ENCODE data around the gene RPTN. TPM values are rescaled to one million over a fixed set of nuclear protein-coding genes. Genes with fewer than 3 reads are reported as not detected.

RPTN gene
- polyA plus RNA-seq, 3 donors = not detected

DNA sequence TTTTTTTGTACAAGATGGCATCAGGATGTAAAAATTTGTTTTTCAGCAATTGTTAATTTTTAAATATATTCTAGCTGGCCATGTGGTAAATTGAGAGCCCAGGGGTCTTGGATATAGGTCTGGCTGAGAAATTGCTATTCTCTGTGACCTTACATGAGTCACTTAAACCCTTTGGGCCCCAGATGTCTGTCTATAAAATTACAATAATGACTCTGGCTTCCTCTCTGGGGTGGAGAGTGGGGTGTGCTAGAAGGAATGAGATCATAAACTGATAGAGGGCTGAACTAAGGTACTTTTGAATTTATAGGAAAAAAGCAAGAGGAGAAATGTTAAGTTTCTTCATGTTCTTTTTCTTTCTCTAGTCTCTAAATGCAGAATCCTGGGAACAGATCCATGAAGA is 31.4 kb downstream of the RPTN start:
- H3K9me3 ChIP-seq (replicated peaks in 1 of 2; ENCODE audit: control insufficient read depth in 1 of 2, insufficient read depth in 1 of 2, low read length in 2 of 2) = peaks cover 4 to 7% of the 10 kb centered on the region in 2 donors
- H3K4me1 Mint-ChIP-seq = peaks cover 2% of the 10 kb centered on the region
- no peak overlapping the region for H3K4me2 ChIP-seq (replicated peaks; ENCODE audit: extremely low read depth, low read length, poor library complexity, severe bottlenecking)
- no peak overlapping the region for H3K9ac ChIP-seq (ENCODE audit: insufficient read depth, low read length, poor library complexity, severe bottlenecking)
- H3K27me3 ChIP-seq (ENCODE audit: control insufficient read depth in 2 of 2, insufficient read depth in 2 of 2, low read length in 2 of 2) = peaks cover 12 to 42% of the 10 kb centered on the region in 2 donors
- peaks cover 25 to 37% (median 28%) of the 10 kb centered on the region in 3 donors for H3K27me3 Mint-ChIP-seq (ENCODE audit: low read depth in 3 of 3)
- DNase-seq = no peak
- peaks cover 0 to 5% (median under 1%) of the 10 kb centered on the region in 7 donors for H3K9me3 Mint-ChIP-seq
- no peaks in the 10 kb centered on the region for H3K36me3 Mint-ChIP-seq
- H3K27ac Mint-ChIP-seq = no peak overlapping the region
- TF ChIP-seq, protein P1, sequence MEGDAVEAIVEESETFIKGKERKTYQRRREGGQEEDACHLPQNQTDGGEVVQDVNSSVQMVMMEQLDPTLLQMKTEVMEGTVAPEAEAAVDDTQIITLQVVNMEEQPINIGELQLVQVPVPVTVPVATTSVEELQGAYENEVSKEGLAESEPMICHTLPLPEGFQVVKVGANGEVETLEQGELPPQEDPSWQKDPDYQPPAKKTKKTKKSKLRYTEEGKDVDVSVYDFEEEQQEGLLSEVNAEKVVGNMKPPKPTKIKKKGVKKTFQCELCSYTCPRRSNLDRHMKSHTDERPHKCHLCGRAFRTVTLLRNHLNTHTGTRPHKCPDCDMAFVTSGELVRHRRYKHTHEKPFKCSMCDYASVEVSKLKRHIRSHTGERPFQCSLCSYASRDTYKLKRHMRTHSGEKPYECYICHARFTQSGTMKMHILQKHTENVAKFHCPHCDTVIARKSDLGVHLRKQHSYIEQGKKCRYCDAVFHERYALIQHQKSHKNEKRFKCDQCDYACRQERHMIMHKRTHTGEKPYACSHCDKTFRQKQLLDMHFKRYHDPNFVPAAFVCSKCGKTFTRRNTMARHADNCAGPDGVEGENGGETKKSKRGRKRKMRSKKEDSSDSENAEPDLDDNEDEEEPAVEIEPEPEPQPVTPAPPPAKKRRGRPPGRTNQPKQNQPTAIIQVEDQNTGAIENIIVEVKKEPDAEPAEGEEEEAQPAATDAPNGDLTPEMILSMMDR (IDR thresholded peaks at IDR 0.05) = no peak
- H3K4me3 ChIP-seq (replicated peaks in 1 of 3; ENCODE audit: low read depth in 2 of 3, low read length in 3 of 3) = no peak overlapping the region
- H3K79me2 ChIP-seq (ENCODE audit: insufficient read depth, low read length) = no peaks in the 10 kb centered on the region
- peak overlapping the region in 1 of 2 donors; percentile 1 for H3K4me3 Mint-ChIP-seq
- intact Hi-C loops (cut with micrococcal nuclease) = no loop called here
- no peaks in the 10 kb centered on the region for H3K36me3 ChIP-seq (replicated peaks in 1 of 2; ENCODE audit: control insufficient read depth in 1 of 2, insufficient read depth in 2 of 2, low read length in 2 of 2)
- H2AFZ ChIP-seq (ENCODE audit: insufficient read depth, low read depth, low read length, poor library complexity, severe bottlenecking) = no peak overlapping the region
- no peak overlapping the region for H3K27ac ChIP-seq (ENCODE audit: low read depth in 1 of 2, low read length in 2 of 2)
- H3K4me1 ChIP-seq (ENCODE audit: control insufficient read depth in 1 of 2, insufficient read depth in 2 of 2, low read length in 2 of 2) = no peaks in the 10 kb centered on the region
- no peaks in the 10 kb centered on the region for H4K20me1 ChIP-seq (ENCODE audit: insufficient read depth, low read length)

DNA sequence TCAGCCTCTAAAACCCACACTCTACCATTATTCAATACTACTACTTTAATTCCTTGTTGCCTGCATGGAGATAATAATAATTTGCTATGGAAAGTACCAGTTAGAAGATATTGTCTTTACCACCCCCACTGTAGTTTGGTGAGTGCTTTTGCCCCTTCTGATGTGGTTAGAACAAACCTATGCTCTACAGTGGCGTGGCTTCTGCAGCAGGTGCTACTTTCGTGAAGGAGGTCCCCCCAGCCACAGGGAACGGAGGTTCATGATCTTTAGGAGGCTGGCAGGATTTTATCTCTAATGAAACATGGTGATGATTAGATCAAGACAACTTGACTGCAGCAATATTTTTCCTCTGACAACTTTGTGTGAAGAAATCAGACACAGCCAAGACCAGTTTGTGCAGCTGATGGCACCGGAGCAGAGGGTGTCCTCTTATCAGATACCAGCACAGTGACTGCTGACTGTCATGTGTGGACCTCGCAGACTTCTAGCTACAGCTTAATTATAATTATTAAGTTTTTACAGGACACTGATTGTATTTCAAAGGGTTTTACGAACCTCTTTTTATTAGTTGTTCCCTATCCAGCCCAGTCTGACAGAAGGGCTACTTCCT is 33.1 kb downstream of the RPTN start:
- Histone ChIP-seq H3K4me3 (replicated peaks in 1 of 3; ENCODE audit: low read depth in 2 of 3, low read length in 3 of 3) (no peak overlapping the region), H2AFZ (ENCODE audit: insufficient read depth, low read depth, low read length, poor library complexity, severe bottlenecking) (no peak overlapping the region), H3K4me2 (replicated peaks; ENCODE audit: extremely low read depth, low read length, poor library complexity, severe bottlenecking) (no peak overlapping the region), H3K36me3 (replicated peaks in 1 of 2; ENCODE audit: control insufficient read depth in 1 of 2, insufficient read depth in 2 of 2, low read length in 2 of 2) (no peaks in the 10 kb centered on the region), H4K20me1 (ENCODE audit: insufficient read depth, low read length) (no peaks in the 10 kb centered on the region), H3K27me3 (ENCODE audit: control insufficient read depth in 2 of 2, insufficient read depth in 2 of 2, low read length in 2 of 2) (peaks cover 13 to 37% of the 10 kb centered on the region in 2 donors), H3K27ac (ENCODE audit: low read depth in 1 of 2, low read length in 2 of 2) (no peak overlapping the region), H3K79me2 (ENCODE audit: insufficient read depth, low read length) (no peaks in the 10 kb centered on the region), H3K9ac (ENCODE audit: insufficient read depth, low read length, poor library complexity, severe bottlenecking) (no peak overlapping the region), H3K9me3 (replicated peaks in 1 of 2; ENCODE audit: control insufficient read depth in 1 of 2, insufficient read depth in 1 of 2, low read length in 2 of 2) (no peaks in the 10 kb centered on the region), H3K4me1 (ENCODE audit: control insufficient read depth in 1 of 2, insufficient read depth in 2 of 2, low read length in 2 of 2) (no peaks in the 10 kb centered on the region)
- H3K27ac Mint-ChIP-seq = no peak overlapping the region
- WGBS (ENCODE audit: insufficient coverage) = 100% methylated on average over 1 of the region's 6 CpGs
- H3K4me1 Mint-ChIP-seq = peaks cover 2% of the 10 kb centered on the region
- TF ChIP-seq, protein P1 (IDR thresholded peaks at IDR 0.05) = no peak
- no peak for DNase-seq
- H3K36me3 Mint-ChIP-seq = no peaks in the 10 kb centered on the region
- intact Hi-C loops (cut with micrococcal nuclease) = no loop called here
- H3K27me3 Mint-ChIP-seq (ENCODE audit: low read depth in 3 of 3) = peaks cover 24 to 40% (median 38%) of the 10 kb centered on the region in 3 donors
- no peak overlapping the region for H3K4me3 Mint-ChIP-seq
- no peaks in the 10 kb centered on the region for H3K9me3 Mint-ChIP-seq
